Muscle of back (tissue), 11 donors: Measurements from ENCODE around the gene STX8. TPM values are rescaled to one million over a fixed set of nuclear protein-coding genes. Genes with fewer than 3 reads are reported as not detected.
"Not testable (repeated sequence)": the region's sequence is repeated elsewhere in the genome, so short reads cannot be mapped to it uniquely, and the experiment has no call there.

Source experiments
- DNase-seq, 3 donors: peaks; one replicate each; pipeline versions ENCODE4 v3.0.0 to v3.0.0-alpha.2; 2013
- polyA plus RNA-seq, 10 donors: library from polyadenylated mRNA; unstranded; fragments of 120-200 nt; gene quantifications; one replicate each; pipeline ENCODE4 v1.2.1, GENCODE V29; 2013; ENCODE audit not compliant: insufficient read length in 10 of 10

The STX8 gene
- polyA plus RNA-seq, 10 donors: 43.2 to 49.1 (median 45.6) TPM

DNA sequence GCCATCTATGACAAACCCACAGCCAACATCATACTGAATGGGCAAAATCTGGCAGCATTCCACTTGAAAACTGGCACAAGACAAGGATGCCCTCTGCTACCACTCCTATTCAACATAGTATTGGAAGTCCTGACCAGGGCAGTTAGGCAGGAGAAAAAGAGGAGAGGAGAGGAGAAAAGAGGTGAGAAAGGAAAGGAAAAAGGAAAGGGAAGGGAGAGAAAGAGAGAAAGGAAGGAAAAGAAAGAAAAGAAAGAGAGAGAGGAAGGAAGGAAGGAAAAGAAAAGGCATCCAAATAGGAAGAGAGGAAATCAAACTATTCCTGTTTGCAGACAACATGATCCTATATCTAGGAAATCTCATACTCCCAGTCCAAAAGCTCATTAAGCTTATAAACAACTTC lies 11.5 kb downstream of the STX8 start:
- no peak for DNase-seq

DNA sequence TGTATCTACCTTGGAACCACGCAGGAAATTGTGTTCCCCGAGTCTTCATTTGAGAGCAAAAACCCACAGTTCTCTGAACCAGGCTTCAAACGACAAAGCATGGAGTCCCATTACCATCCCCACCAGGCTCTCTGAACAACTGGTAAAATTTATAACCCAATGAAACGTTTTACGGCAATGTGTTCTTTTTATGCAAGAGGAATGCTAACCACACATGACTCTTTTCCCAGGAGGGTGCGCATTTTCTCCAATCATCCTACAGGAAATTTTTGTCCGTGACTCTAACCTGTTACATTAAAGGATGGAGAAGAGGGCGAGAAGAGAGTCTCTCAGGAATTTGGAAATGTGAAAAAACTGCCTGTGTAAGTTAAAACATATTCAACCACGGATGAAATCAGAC lies 17.8 kb downstream of the STX8 start:
- DNase-seq: no peak

DNA sequence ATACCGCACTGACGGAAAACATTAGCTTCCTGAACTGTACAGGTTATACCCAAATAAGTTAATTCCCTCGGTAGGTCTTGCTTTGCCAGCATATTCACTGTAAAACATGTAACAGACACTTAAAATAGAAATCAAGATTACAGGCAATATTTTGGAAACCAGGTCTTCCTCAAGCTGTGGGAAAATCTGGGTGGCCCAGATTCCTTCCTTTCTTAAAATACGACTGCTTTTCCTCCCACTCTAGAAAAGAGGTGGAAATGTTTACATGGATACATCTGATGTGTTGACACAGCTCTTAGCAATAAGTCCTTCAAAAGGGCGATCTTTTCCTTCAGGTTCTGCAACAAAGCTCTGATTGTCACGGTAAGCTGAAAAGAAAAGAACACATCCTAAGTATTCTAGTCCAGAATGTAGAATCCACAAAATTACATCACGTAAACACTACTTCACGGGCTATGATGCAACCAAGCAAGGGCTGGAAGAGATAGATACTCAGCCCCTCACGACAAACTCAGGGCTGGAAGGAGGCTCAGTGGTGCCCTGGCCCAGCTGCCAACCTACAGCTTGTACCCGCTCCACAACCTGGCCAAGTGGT lies 18.4 kb downstream of the STX8 start:
- no peak for DNase-seq

DNA sequence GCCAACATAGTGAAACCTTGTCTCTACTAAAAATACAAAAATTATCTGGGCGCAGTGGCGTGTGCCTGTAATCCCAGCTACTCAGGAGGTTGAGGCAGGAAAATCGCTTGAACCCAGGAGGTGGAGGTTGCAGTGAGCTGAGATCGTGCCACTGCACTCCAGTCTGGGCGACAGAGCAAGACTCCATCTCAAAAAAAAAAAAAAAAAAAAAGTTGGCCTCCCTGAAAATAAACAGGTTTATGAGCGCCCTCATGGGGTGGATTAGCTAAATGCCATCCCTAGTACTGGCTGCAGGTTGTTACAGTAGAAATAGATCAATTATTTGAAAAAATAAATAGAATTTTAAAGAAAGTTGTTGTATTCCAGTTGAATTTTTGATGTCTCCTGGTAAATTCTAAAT lies 20.9 kb downstream of the STX8 start:
- DNase-seq: not testable (repeated sequence)

DNA sequence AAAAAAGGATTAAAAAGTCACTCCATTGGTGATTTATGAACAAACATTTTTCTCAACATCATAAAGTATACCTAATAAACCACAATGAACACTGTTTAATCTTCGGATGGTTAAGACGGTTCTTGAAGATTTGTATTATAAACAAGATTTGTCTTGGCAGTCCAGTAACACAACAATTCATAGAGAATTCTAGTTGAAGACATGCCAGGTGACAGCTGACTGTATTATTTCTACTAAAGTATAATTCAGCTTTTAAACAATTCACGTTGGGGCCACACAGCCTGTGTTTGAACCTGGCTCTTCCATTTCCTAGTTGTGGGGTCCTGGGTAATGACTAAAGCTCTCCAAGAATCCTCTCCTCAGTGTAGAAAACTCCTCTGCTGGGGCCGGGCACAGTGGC lies 22.0 kb downstream of the STX8 start:
- peak in 1 of 3 donors; percentile 31 for DNase-seq

DNA sequence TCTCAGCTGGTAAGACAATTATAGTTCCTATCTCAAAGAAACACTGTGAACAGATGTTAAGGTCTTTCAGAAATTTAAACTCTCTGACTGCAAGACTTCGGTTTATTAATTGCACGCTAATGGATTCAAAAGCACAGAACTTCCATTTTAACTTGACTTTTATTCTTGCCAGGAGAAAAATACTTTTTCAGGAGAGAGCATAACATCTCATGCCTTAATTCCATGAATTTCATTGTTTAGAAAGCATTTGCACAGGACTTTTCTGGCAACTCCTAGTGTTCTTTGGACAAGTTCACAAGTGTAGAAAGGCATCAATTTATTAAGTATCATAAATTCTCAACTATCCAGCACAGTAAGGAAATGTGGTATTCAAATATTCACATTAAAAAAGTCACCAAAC lies 22.4 kb downstream of the STX8 start:
- peak in 1 of 3 donors; percentile 25 for DNase-seq

DNA sequence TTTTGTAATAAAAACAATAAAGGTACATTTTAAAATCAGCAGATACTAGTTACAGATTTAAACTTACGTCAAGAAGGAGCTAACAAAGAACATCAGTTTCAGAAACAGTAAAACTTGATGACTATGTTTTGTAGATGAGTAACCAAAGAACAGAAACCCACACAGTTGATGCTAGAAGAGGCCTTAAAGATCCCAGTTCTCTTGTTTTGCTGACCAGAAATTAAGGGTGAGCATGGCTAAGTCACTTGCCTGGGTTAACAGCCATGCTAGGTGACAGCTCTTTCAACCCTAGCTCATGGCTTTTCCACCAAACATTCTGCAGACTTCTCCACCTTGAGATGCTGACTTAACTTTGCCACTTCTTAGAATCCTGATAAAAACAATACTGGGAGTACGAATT lies 26.4 kb downstream of the STX8 start:
- DNase-seq: no peak

DNA sequence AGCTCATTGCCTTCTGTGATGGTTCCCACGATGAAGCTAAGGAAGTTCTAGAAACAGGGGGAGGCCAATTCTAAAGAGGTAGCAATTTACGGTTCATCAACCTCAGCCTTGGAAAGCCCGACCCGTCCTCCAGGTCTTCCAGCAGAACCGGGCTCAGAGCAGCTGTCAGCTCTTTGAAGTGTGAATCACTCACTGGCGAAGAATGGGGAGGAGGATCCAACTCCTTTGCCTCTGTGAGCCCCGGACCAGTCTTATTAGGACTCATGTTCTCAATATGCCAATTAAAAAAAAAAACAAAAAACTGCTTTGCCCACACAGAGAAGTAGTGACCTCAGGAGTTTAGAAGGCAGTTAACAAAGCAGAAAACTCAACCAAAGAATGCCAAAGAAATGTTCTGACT lies 31.4 kb downstream of the STX8 start:
- DNase-seq: no peak

DNA sequence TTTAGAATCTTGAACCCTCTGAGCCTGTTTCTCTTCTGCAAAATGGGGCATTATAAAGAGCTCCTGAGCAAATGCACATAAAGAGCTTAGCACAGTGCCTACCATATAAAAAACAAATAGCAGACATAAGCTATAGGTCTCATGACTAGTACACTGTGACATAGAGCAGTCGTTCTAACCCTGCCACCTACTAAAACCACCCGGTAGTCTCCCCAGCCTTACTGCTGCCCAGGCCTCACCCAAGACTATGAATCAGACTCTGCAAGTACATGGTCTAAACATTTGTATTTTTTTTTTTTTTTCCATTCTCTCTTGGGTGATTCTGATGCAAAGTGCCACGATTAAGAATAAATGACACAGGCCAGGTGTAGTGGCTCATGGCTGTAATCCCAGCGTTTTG lies 33.9 kb downstream of the STX8 start:
- DNase-seq: no peak

DNA sequence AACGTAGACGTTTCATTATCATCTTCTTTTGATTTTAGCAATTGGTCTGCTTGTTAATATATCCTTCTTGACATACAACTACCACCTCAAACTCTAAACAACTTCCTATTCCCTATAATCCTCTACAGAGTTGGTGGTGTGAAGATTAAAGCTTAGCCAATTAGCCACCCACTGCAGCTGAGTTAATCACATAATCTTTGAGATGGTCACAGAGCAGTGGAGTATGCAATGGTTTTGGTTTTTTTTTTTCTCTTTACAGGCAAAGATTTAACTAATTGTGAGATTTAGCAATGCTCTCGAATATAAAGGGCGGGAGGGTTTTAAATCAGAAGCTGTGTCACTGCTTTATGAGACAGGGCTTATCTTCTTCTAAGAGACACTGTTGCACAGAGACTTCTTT lies 37.0 kb downstream of the STX8 start:
- no peak for DNase-seq

DNA sequence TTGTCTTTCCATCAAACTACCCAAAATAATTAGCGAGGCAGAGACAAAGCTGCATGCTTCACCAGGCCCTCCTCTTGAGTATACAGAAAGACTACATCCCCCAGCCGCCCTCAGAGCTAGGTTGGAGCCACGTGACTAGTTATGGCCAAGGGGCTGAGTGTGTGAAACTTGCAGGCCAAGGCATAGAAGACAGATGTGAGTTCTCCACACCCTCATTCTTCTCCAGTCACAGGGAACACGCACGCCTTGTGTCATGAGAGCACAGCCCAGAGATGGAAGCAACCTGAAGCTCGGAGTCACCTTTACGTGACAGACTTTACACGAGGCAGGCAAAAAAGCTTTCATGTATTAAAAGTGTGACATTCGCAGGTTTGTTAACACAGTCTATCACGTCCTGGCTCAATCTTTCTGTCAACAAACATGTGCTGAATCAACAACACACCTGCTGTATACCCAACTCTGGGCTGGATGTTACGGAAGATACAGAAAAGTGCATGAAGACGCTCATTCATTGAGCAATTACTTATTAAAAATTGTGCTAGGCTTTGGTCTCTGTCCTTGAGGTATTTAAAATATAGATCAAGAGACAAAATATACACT lies 38.3 kb downstream of the STX8 start:
- DNase-seq: no peak

DNA sequence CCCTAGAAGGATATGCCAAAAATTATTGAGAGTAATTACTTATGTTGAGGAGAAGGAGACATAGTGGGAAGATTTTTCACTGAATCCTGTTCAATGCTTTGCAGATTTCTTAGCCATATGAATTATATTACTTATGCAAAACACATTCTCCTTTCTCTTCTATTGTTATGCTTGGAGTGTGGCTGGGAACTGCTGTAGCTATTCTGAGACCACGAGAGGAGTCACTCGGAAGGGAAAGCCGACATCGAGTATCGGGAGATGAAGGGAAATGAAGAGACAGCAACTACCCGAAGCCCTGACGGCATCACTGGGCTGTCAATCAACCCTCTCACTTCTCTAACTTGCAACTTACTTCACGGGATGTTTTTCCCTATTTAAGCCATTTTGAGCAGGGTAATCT lies 39.6 kb downstream of the STX8 start:
- no peak for DNase-seq

DNA sequence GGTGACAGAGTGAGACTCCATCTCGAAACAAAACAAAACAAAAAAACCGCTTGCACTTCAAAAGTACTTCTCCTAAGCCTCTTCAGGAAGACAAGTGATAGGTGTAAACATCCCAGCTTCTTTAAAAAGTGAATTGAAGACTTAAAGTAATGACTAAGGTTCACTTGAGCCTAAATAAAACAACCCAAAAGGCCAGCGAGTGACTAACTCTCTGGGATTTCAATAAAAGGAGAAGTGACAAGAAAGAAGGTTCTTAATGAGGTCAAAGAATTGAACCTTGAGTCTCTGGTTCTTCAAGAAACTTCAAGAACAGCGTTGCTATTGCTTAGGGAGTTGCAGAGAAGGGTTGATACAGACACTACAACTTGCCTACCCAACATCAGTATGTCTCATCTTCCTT lies 42.2 kb downstream of the STX8 start:
- DNase-seq: no peak

DNA sequence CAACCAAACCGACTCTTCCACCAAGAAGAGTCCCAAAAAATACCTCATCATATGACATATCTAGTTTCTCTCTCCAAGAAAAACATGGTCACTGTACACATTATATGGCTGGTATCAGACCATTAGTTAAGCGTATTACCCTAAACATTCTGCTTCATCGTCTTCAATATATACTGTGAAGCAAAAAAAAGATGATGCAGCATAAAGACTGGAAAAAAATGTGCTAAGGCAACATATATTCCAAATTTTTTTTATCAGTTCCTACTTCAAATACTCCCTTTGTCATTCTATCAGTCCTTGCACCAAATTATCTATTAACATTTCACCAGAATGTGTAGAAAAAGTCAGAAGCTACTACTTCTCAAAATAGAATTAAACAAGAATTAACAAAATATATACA lies 42.9 kb downstream of the STX8 start:
- DNase-seq: no peak

DNA sequence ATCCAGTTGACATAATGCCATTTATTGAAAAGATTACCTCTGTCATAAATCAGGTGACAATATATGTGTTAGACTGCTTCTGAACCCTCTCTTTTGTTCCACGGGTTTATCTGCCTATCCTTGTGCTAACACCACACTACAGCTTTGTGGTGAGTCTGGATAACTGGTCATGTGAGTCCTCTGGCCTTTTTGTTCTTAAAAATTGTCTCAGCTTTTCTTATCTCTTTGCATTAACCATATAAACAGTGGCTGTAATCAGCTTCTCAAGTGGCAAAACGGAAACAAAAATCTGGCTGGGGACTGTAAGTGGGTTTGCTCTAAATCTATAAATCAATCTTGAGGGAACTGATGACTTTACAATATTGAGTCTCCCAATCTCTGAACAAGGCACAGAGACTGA lies 44.6 kb downstream of the STX8 start:
- DNase-seq: no peak

DNA sequence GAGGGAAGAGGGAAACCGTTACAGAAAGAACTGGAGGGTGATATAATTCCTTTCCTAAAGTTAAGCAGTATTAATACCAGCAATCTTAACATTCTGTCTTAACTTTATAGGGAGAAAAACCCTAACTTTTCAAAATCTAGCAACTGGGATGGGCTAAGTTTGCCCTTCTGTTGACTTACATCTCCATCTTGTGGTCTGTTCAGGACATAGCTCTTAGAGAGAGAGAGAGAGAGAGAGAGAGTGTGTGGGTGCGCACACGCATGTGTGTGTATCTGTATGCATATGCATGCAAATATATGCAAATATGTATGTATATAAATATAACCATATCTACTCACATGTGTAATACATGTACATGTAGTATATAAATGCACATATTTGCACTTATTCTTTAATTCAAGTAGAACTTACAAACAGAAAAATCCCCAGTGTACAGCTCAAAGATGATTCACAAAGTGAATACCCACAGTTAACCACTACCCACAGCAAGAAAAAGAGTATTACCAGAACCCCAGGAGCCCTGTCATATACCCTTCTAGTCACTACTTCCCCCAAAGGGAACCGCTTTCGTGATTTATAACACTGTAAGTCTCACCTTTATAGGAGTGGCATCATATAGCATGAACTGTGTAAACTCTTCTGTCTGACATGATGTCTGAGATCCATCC lies 46.5 kb downstream of the STX8 start:
- peak in 1 of 3 donors; percentile 43 for DNase-seq

DNA sequence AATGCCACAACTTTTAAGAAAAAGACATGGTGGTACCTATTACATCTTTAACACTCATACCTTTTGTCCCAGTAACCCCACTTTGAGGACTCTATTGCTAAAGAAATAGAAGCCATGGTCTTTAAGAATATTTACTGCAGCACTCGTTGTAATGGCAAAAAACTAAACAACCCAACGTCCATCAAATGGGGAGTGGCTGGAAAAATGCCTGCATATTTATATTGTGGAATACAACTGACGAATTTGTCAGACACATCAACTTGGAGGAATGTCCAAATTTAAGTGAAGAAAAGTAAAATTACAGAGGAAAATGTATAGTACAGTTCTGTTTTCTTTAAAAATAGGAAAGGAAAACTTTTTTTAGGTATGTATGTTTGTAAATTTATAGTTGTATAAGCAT lies 47.8 kb downstream of the STX8 start:
- DNase-seq: no peak

DNA sequence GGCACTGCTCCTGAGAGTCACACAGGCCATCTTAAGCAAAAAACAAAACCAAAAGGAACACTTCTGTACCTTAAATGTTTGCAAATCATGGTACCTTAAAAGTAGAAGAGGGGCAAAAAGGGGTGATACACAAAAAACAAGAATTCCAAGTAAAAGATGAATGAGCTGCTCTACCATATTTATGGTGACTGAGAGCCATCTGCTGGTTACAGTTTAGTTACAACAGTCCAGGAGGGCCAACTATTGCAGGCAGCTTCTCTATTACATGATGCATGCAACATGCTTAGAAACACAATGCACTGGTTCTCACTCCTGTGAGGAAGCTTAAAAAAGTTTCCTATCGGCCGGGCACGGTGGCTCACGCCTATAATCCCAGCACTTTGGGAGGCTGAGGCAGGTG lies 53.5 kb downstream of the STX8 start:
- peak; percentile 48 to 83 (median 53) for DNase-seq

DNA sequence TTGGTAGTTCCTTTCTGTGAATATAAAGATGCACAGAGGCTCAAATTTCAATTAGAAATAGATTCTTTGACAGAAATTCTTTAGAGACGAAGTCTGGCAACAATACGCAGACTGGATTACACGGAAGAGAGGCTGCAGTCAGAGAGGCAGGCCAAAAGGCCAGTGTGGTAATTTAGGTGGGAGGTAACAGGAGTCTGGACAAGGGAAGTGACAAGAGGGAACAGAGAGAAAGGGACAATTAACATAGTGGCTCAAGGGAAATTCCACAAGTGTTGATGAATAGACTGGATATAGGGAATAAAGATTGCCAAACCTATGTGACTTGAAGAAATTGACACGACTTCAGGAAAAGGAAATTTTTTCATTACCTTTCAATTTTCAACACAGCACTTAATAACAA lies 54.6 kb downstream of the STX8 start:
- peak in 1 of 3 donors; percentile 26 for DNase-seq

DNA sequence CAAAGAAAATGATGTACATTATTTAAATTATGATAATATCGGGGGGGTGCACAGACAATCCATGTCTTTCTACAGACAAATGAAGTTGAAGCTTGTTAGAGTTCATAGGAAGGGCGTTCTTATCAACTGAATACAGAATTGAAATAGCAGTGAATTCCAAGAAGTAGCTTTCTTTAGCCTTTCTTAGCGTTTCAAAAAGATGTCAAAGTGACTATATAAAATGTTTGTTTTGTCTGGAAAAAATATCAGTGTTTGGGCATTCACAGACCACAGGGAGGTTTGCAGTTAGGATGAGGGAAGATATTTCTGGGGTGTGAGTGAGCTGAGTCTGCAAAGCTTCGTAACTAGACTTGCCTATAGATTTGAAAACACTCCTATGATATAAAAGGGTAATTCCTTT lies 55.0 kb downstream of the STX8 start:
- DNase-seq: peak in 1 of 3 donors; percentile 19

DNA sequence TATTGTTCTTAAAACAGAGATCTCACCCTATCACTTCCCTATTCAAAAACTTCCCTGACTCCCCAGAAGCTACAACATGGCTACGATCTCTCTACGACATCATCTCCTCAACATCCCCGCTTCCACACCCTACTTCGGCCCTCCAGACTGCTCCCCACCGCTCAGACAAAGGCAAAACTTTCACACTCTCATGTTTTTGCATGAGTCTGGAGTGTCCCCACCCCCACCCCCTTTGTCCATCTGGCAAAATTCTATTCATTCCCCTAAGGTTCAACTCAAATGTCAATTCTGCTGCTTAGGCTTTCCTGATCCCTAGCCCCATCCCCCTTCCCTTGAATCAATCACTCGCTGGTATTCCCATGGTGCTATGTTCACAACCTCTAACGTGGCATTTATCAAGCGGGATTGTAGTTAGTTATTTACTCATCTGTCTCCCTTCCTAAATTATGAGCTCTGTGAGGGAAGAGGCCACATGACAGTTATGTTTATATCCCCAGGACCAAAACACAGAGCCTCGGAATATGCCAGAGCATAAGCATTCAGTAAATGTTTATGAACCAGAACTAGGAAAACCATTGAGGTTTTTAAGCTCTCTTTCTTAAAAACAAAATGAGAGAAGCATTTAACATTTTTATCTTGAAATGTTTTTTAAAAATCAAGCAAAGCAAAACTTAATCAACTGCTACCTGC lies 55.9 kb downstream of the STX8 start:
- DNase-seq: peak in 1 of 3 donors; percentile 26

DNA sequence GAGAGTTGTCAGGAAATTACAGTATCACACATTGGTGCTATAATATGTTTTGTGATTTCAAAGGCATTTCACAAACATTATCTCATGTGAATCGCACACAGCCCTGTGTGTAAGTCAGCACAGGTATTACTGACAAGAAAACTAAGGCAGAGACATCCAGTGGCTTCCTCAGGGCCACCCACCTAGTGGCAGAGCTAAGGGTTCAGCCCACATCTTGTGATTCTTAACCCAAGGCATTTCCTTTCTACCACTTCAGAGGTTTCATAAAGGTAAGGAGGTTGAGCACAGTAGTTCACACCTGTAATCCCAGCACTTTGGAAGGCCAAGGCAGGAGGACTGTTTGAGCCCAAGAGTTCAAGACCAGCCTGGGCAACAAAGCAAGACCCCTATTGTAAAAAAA lies 58.2 kb downstream of the STX8 start:
- DNase-seq: no peak

DNA sequence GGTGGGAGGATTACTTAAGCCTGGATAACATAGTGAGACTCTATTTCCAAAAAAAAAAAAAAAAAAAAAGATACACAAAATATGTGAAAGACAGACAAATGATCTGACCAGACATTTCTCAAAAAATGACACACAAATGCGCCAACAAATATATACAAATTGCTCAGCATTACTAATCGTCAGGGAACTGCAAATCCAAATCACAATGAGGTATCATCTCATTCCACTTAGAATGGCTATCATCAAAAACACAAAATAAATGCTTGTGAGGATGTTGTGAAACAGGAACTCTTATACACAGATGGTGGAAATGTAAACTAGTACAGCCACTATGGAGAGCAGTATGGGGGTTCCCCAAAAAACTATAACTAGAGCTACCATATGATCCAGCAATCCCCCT lies 62.4 kb downstream of the STX8 start:
- no peak for DNase-seq
